CD4-positive, alpha-beta T cell treated with Interleukin-1 beta for 1 hour (primary cell): ENCODE results near the gene CRYBA2.

ENCODE experiments used
- DNase-seq, 2 donors: peaks; one replicate each; pipeline ENCODE4 v3.0.0-alpha.2; 2020 to 2022

The CRYBA2 gene, protein sequence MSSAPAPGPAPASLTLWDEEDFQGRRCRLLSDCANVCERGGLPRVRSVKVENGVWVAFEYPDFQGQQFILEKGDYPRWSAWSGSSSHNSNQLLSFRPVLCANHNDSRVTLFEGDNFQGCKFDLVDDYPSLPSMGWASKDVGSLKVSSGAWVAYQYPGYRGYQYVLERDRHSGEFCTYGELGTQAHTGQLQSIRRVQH

DNA sequence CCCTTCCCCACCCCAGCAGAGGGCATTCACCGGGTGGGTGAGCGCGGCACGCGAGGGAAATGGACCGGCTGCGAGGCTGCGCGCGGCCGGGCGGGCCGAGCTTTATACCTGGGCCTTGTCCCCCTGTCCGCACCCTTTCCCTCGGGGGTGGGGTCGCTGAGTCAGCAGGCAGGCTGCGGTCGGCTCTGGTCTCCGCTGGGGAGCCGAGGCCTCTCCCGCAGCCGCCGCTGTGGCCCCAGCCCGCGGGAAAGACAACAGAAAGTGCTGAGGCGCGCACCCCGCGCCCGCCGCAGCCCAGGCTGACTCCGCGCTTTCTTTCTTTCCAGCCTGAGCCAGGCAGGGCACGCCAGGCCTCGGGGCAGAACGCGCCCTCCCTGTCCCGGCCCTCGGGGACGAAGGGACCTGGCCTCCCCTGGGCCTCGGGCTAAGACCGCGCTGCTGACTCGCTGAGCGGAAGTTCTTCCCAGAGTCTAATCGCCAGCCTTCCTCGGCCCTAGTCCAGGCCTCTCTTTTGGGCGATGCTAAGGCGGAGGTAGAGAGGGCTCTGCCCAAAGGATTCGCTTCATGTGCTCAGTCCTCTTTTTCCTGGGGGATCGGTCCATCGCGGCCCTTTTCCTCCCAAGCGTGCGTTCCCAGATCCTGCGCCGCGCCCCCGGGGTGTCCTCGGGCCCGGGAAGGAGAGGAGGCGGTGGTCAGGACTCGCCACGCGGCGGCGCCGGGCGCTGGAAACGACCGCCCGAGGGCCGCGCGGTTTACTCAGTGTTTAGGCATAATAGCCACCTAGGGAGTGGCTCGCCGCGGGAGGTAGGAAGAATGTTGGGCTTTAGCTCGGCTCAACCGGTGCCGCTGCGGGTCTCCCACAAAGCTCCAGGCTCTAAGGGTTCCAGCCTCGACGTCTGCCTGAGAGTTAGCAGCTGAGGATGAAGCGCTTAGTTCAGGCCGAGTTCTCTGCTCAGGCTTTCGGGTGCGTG lies at the start of gene CRYBA2:
CRYBA2 (minus strand) TSS at position 78 of the 971 bp plus-strand sequence. CDS start 246 bp downstream, outside the sequence.
- DNase-seq, result no peak

DNA sequence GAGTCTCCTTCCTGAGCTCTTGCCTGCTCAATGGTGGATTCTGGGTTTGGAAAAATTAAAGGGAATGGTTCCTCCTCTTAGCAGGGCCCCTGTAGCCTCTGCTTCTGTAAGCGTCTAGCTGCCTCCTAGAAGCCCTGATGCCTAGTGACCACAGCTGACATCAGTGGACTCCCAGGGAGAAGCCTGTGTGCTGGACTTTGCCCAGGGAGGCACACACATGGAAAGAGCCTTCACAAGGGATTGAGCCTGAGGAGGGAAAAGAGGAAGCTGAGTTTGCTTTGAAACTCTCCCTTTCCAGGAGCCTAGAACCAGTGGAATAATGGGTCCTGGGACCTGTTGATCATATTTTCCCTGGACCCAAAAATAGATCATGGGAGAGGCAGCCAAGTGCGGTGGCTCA lies 49.5 kb upstream of the CRYBA2 start:
- DNase-seq, result no peak

DNA sequence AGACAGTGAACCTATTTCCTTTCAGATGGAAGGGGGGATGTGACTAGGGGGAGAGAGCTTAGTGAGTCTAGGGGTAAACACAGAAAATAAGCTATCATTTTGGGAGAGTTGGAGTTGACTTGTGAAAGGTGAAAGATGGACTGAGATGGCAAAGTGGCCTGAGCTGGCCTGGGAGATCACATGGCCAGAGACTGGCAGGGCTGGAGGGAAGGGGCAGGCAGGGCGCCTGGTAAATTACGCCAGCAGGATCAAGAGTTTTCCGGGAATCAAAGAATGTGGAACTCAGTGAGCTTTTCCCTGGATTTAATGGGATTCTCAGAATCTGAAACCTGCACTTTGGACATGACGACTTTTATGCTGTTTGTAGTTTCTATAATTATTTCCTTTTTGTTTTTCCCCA lies 48.9 kb upstream of the CRYBA2 start:
- DNase-seq, result no peak

DNA sequence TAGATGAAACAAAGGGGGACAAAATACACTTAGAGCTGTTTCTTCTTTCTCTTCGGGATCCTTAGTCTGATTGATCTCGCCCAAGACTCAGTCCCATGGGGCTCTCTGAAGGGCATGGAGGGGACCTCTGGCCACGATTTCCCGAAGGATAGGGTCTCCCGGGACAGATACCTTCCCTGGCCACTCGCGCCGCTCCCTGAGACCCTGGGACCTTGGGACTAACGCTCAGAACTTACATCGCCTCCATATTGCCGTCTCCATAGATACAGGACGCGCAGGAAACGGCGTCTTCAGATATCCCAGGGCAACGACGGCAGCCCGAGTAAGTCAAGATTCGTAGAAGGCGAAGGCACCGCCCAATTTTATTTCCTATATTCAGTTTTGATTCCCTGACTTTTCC lies 48.0 kb upstream of the CRYBA2 start, which contains the start of gene CFAP65:
CFAP65 (minus strand) TSS at position 265 of the 400 bp plus-strand sequence. CDS start 2,468 bp downstream, outside the sequence.
- DNase-seq, result peak in 1 of 2 donors; percentile 29

DNA sequence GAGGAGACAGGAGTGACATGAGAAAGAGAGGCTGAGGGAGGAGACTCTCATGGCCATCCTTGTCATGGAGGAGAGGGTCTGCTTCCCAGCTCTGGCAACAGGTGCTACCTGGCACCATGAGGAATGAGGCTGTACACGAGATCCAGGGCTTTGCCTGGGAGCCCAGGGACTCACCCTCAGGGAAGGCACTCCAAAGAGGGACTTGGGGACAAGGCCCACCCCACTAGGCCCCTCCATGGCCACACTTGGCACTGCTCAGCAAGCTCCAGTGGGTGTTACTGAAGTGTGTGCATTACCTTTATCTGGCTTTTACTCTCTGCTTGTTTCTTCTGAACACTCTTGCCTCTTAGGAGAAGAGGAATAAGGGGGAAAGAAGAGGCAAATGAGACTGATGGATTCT lies 45.4 kb upstream of the CRYBA2 start:
- DNase-seq, result no peak

DNA sequence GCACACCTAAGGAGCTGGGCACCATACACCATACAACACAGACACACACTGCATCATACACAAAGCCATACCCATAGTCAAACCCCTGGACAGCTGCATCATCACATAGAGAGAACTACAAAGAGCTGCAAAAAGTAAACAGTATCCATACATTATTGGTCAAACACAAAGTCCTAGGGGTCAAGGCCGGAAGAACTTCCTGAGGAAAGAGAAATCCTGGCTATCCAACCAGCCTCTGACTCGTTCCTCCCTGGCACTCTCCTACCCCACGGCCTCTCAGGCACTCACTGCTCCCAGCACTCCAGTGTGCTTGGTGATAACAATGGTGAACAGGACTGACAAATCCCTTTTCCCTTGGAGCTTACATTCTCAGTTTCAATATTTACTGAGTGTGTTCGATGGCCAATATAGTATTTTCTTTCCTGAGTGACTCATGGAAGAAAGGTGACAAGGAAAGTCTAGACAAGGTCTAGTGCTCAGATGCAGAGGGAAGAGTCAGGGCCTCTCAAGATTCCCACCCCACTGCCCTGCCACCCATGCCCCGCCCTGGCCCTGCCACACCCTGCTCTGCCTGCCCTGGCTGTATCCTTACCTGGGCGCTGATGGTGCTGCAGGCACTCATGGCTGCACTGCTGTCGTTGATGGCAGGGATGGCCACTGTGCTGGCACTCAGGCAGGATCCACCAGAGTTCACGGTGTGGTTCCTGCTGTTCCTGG lies 44.7 kb upstream of the CRYBA2 start:
- no peak for DNase-seq

DNA sequence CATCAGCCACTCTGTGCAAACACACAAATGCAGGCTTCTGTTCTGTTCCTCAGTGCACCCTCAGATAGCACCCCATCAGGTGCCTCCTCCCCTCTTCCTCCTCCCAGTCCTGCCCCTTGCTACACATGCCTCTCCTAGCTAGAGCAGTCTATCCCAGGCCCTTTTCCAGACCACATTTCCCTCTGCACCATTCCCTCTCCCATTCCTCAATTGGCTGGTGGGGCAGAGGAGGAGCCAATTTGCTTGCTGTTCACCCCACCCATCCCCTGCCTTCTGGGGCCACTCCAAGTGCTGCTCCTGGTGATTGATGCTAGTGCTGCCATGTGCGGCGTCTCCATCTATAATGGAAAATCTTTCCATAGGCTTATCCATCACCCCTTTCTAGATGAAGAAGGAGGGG lies 42.7 kb upstream of the CRYBA2 start:
- DNase-seq, result no peak

DNA sequence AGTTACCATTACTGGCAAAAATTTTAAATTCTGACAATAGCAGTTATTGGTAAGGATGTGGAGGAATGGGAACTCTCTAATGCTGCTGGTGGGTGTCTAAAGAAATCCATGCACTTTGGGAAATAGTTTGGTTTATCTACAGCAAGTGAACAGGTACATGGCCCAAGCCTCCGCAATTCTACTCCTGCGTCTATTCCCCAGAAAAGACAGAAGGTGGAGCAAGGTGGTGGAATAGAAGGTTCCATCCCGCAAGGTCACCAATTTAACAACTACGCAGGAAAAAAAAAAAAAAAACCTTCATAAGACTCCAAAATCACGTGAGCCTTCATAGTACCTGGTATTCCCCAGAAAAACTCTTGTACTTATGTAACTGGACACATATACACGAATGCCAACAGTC lies 41.6 kb upstream of the CRYBA2 start:
- DNase-seq, result no peak

DNA sequence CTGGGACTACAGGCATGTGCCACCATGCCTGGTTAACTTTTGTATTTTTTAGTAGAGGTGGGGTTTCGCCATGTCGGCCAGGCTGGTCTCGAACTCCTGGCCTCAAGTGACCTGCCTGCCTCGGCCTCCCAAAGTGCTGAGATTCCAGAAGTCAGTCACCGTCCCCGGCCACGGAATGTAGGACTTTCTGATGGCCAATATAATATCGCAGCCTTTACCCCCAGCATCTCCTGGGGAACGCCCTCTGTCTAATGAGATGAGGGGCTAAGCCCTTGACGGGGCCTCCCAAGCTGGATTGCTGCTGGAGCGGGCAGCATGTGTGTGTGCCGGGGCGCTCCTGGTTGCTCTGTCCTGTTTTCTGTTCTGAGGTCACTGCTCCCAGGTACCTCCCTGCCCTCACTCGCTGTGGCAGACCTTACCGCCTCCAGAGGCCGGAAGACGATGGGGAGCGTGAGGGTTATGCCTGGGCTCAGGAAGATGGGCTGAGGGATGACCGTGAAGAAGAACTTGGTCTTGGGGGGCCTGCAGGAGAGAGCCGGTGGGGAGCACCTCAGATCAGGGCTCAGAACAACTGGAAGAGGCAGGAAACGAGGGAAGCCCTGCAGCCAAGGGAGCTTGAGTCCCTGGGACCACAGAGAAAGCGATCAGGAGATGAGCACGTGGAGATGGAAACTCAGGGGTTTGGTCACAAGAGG lies 39.0 kb upstream of the CRYBA2 start:
- no peak for DNase-seq

DNA sequence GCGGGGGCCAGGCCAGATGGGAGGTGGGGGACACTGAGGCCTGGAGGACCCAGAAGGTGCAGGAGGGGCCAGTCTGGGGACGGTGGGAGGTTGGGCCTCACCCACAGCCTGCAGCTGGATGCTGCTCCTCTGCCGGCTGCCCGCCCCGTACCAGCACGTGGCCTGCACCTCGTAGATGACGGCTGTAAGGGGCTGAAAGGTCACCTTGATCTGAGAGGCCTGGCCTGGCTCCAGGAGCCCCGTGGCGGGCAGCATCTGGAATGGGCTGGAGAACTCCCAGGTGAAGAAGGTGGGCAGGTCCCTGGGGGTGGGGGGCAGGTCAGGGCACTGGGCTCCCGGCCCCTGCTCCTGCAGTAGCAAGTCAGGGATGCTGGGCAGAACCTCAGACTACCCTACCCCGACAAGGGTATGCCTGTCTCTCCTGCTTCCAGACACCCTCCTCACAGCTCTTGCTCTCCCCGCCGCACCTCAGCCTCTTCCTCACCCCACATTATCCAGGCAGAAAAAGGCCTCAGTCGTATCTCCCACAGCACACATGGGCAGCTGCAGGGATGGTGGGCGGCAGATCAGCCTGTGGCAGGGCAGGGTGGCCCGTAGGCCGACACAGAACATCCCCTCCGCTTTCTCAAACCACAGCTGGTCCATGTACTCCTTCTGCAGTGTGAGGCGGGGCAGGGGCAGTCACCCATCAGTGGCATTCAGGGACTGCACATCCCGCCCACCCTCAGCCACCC lies 38.0 kb upstream of the CRYBA2 start:
- no peak for DNase-seq

DNA sequence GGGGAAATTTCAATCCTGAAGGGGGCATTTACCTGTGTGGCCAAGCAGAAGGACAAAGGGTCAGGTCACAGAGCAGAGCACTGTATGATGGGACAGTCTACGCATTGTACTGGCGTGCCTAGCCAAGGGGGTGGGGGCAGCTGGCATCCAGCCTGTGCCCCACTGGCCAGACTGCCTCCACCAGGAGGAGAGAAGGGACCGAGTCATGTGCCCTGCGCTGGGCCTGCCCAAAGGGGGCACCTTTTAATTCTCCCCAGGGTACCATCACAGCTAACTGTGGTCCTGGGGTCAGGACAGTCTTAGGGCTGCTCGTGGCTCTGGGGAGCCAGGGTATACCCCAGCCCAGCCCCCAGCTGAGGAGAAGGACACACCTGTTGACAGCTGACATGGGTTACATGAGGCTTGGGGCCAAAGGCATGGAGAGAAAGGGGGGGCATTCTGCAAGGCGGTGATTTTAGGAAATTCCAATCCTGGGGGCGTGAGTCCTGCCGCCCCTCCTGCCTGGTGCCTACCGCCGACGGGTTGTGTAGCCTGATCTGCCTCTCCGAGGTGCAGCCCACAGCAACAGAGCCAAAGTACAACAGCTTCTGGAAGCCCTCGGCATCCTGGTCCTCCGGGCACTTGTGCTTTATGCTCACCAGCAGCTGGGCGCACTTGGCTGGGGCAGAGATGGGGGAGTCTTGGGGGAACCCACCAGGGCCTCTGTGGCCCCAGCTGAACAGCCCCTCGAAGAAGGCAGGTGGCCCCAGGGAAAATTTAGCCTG lies 37.1 kb upstream of the CRYBA2 start:
- no peak for DNase-seq

DNA sequence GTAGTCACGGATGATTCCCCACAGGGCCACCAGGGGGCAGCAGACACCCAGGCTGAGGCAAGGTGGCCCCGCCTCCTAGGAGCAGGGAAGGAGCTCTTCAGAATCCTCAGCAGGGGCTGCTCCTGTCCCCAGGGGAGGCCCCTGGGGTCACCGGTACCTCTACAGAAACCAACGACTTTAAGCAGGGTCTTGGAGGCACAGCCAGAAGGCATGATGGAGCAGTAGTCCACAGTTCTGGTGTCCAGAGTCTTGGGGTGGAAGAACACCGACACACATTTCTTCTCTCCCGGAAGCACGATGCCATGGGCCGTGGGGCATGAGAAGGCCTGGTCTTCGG lies 36.6 kb upstream of the CRYBA2 start:
- DNase-seq, result peak; percentile 73

DNA sequence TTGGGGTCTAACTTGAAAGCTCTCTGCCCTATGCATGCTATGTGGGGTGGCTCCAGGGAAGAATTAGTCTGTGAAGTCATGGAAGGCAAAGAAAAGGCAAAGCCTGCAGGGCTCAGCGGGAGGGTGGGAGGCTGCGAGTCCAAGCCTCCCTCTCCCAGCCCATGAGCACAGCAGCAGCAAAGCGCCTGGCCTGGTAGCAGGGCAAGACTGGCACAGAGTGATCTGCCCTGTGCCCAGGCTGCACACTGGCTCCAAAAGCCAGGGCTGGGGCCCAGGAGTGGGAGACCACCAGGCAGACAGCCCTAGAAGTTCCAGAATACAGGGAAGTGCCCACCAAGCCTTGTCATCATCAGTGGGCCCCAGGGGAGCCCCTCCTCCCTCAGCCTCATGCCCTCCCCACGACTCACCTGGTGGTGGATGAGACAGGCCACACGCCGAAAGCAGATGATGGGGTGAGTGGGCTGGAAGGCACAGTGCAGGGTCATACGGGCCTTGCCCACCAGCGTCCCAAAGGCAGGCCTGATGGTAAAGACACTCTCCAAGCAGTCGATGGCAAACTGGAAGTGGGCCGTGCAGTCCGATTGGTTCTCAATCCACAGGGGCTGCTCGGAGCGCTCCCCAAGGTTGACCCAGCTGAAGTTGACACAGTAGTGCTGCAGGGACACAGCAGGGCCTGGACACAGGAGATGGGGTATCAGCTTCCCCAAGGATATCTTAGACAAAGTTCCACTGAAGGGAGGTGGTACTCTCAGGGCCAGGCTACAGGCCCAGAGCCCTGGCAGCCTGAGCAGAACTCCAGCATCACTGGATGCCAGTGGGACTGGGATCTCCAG lies 36.0 kb upstream of the CRYBA2 start:
- DNase-seq, result no peak

DNA sequence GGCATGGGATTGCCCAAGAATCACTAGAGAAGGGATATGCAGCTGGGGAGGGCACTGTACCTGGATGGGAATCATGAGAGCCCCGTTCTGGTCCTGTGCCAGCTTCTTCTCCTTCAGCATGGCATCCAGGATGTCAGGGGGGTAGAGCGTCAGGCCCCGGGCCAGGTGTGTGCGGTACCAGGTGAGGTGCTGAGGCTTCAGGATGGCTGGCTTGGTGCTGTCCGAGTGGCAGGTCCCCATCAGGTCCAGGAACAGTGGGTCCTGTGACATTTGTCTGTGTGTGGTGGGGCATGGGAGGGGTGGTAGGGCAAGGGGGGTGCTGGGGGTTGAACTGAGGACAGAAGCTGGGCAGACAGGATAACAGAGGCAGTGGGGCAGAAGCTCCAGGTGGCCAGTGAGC lies 34.9 kb upstream of the CRYBA2 start:
- DNase-seq, result no peak

DNA sequence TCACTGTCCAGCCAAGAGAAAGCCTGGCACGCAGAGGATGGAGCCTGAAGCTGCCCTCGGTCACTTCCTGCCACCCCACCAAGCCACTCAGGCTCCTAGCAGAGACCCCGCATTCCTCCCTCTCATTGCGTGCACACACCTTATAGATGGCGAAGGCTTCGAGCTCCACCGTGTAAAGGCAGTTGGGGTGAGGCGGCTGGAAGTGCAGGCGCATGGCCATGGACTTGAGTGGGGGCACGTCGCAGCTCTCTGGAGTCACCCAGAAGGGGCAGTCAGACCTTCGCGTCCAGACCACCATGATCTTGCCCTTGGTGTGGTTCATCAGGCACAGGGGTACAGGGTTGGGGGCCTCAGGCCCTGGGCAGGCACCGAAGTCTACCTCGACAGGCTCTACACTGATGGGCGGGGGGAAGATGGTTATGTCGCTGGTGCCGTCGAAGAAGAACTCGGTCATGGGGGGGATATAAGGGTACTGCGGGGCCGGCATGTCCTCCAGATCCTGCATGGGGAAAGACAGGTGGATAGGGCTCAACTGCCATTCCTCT lies 34.4 kb upstream of the CRYBA2 start:
- no peak for DNase-seq

DNA sequence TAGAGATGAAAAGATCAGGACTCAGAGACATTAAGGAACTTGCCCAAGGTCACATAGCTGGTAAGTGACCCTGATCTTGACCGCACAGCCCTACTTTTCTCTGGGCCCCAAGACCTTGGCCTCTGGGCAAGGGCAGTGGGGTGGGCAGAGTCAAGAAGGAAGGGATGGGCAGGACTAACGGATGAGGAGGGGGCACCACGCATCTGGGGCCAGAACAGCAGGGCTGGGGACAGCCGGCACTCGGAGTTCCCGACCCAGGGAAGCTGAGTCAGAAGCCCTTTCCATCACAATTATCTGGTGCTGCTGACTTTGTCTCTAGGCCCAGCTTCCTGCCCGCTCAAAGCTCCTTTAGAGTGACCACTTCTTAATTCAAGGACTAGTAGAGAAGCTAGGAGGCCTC lies 33.7 kb upstream of the CRYBA2 start:
- DNase-seq, result no peak

DNA sequence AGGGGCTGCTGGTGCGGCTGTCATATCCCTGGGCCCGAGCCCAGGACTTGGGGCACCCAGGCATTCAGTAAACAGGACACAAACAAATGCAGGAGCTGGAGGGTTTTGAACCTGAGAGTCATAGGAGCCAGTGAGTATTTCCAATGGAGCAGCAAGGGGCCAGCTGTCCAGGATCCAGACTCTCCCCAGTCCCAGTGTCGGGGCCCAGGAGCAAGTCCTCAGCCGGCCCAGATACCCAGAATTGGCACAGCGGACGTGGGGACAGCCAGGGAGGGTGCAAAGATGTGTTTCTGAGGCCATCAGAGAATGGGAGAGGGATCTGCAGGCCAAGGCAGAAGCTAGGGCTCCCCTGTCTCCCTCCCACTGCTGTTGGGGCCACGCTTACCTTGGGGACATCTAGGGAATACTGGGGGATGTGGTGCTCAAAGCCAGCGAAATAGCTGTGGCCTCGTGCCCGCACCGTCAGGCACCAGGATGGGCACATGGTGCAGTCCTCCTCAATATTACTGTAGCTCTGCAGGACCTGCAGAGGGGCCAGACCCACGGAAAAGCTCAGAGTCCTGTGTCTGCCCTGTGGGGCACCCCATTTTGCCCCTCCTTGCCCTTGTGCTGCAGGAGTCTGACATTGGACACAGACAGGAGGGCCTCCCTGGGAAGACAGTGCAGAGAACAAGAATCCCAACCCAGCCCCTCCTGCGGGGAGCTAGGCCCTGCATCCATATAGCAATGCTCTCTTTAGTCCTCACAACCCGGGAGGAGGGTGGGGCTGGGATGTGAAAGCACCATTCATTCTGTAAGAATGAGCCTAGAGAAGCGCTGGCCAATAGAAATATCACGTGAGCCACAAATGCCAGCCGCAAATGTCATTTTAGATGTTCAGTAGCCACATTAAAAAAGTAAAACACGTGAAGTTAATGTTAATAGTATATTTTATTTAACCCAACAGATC lies 32.7 kb upstream of the CRYBA2 start:
- DNase-seq, result no peak

DNA sequence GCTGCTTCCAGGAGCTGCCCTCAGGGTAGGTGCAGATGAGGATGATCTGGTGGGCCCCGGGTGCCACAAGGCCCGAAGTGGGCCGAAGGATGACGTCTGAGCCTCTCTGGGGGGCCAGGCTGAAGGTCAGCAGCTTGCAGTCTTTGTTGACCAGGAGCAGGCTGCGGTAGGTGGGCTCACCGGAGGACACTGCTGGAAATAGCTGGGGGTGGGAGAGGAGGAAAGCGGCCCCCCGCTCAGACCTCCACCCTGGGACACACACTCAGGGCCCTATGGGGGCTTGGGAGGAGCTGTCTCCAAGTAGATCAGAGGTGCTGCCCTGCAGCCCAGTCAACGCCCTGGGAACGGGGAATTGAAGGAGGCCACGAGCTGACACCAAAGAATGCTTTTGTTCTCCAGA lies 30.8 kb upstream of the CRYBA2 start:
- DNase-seq, result no peak

DNA sequence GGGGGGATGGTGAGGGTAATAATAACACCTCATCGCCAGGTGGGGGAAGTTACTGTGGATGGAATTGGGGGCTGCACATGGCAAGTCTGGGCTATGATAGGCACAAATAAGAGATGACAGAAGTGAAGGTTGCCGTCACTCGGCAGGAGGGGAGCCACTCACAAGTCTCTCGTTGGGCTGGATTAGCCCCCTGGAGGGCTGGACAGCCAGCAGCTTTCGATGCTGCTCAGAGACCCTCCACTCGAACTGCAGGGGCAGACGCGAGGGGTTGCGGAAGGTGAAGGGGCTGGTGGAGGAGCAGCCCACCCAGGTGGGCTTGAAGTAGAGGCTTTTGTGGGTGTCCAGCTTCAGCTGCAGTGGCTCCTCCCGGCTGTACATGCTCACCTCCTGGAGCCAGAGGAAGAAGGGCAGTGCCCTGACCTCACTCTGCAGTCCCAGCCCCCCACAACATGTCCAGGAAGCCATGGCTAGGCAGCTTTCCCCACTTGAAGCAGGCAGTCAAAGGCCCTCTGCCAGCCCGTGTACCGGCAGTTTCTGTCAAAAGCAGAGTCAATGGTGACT lies 29.9 kb upstream of the CRYBA2 start:
- no peak for DNase-seq
